ENCODE measurements around the gene IL4I1.
"Not testable (repeated sequence)": the region's sequence is repeated elsewhere in the genome, so short reads cannot be mapped to it uniquely, and the experiment has no call there.

The IL4I1 gene, protein sequence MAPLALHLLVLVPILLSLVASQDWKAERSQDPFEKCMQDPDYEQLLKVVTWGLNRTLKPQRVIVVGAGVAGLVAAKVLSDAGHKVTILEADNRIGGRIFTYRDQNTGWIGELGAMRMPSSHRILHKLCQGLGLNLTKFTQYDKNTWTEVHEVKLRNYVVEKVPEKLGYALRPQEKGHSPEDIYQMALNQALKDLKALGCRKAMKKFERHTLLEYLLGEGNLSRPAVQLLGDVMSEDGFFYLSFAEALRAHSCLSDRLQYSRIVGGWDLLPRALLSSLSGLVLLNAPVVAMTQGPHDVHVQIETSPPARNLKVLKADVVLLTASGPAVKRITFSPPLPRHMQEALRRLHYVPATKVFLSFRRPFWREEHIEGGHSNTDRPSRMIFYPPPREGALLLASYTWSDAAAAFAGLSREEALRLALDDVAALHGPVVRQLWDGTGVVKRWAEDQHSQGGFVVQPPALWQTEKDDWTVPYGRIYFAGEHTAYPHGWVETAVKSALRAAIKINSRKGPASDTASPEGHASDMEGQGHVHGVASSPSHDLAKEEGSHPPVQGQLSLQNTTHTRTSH

DNA sequence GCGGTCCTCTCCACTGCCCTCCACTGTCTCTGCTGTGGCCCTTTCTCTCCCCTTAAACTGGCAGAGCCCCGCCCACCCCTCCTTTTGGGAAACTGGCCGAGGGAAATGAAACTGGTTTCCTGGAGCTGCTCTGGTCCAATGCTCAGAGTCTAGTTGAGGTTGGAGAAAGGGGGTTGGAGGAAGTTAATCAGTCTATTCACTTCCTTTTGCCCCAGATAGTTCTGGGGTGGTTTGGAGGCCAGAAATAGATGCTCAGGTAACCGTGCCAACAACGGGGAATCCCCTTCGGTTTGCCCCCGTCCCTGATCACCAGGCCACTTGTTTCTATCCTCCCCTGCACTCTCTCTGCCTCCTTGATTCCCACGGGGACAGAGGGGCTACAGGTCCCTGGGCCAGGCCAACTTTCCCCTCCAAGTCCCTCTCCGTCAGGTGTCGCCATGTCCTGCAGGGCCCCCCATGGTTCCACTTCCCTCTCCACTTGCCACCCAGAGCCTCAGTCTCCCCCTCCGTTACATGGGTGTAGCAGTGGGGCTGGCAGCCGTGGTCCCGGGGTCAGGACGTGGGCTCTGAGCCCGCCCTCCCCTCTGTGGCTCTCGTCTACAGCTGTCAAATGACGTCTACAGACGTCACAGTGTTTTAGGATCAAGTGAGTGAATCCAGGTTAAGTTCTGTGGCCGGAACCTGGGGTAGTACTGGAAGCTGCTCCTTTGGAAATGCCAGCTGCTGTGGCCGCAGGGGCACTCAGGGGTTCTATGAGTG is at the start of gene IL4I1:
Gene IL4I1 (minus strand): TSS at position 25 of the 759 bp plus-strand sequence. CDS start 727 bp downstream, outside the sequence.
- H3K27me3 ChIP-seq (replicated peaks; ENCODE audit: control insufficient read depth, insufficient read depth, low read length) = no peaks in the 10 kb centered on the region
- DNase-seq (ENCODE audit: extremely low read depth, insufficient read length) = peak; percentile 86
- H3K36me3 ChIP-seq (ENCODE audit: control insufficient read depth, insufficient read depth, low read length) = peaks cover 9% of the 10 kb centered on the region
- peak within 1 kb of the TSS; percentile 80 for H3K4me3 ChIP-seq (replicated peaks; ENCODE audit: low read depth, low read length)
- TF ChIP-seq, protein P1, sequence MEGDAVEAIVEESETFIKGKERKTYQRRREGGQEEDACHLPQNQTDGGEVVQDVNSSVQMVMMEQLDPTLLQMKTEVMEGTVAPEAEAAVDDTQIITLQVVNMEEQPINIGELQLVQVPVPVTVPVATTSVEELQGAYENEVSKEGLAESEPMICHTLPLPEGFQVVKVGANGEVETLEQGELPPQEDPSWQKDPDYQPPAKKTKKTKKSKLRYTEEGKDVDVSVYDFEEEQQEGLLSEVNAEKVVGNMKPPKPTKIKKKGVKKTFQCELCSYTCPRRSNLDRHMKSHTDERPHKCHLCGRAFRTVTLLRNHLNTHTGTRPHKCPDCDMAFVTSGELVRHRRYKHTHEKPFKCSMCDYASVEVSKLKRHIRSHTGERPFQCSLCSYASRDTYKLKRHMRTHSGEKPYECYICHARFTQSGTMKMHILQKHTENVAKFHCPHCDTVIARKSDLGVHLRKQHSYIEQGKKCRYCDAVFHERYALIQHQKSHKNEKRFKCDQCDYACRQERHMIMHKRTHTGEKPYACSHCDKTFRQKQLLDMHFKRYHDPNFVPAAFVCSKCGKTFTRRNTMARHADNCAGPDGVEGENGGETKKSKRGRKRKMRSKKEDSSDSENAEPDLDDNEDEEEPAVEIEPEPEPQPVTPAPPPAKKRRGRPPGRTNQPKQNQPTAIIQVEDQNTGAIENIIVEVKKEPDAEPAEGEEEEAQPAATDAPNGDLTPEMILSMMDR (IDR thresholded peaks at IDR 0.05; ENCODE audit: insufficient read depth, low read length, poor library complexity, severe bottlenecking) = no peak

DNA sequence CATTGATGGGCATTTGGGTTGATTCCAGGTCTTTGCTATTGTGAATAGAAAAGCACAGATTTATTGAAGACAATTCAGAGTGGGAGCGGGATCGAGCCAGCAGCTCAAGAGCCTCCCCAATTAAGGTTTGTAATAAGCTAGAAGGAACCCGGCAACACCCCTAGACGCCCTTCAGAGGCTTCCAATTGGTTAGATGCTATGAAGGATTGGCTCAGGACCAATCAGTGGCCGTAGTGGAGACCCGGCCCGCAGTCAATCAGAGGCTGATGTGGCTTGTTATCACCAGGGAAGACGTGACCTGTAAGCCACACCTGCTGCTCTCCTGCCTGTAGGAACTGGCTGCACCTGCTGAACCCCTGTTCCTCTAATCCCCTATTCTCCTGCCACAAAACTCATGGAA is 49.7 kb upstream of the IL4I1 start:
- DNase-seq (ENCODE audit: extremely low read depth, insufficient read length) = no peak
- Histone ChIP-seq H3K27me3 (replicated peaks; ENCODE audit: control insufficient read depth, insufficient read depth, low read length) (no peaks in the 10 kb centered on the region), H3K4me3 (replicated peaks; ENCODE audit: low read depth, low read length) (no peak overlapping the region), H3K36me3 (ENCODE audit: control insufficient read depth, insufficient read depth, low read length) (no peaks in the 10 kb centered on the region)
- TF ChIP-seq, protein P1 (IDR thresholded peaks at IDR 0.05; ENCODE audit: insufficient read depth, low read length, poor library complexity, severe bottlenecking) = no peak

DNA sequence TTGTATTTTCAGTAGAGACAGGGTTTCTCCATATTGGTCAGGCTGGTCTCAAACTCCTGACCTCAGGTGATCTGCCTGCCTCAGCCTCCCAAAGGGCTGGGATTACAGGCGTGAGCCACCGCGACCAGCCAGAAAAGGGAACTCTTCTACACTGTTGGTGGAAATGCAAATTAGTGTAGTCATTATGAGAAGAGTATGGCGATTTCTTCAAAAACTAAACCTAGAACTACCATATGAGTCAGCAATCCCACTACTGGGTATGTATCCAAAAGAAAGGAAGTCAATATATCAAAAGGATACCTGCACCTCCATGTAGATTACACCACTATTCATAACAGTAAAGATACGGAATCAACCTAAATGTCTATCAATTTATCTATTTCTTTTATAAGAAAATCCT is 47.9 kb upstream of the IL4I1 start:
- H3K4me3 ChIP-seq (replicated peaks; ENCODE audit: low read depth, low read length) = not testable (repeated sequence)

DNA sequence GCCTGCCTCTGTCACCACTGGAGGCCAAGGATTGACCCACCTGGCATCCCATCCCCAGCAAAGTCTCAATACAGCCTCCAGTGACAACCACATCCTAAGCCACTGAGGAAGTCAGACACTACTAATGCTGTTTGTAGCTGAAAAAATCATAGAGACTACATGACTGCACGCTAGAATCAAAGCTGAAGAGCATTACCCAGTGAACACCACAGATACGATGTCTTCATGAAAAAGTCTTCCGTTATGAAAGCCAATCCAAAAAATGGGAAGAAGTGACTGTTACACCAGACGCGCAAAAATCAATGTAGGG is 43.8 kb upstream of the IL4I1 start:
- DNase-seq (ENCODE audit: extremely low read depth, insufficient read length) = no peak
- no peak overlapping the region for H3K4me3 ChIP-seq (replicated peaks; ENCODE audit: low read depth, low read length)
- TF ChIP-seq, protein P1 (IDR thresholded peaks at IDR 0.05; ENCODE audit: insufficient read depth, low read length, poor library complexity, severe bottlenecking) = no peak
- H3K27me3 ChIP-seq (replicated peaks; ENCODE audit: control insufficient read depth, insufficient read depth, low read length) = no peaks in the 10 kb centered on the region
- H3K36me3 ChIP-seq (ENCODE audit: control insufficient read depth, insufficient read depth, low read length) = no peaks in the 10 kb centered on the region

More for the DNA sequence above, 47.9 kb upstream of the IL4I1 start:
- not testable (repeated sequence) for H3K27me3 ChIP-seq (replicated peaks; ENCODE audit: control insufficient read depth, insufficient read depth, low read length); H3K36me3 ChIP-seq (ENCODE audit: control insufficient read depth, insufficient read depth, low read length); DNase-seq (ENCODE audit: extremely low read depth, insufficient read length)

DNA sequence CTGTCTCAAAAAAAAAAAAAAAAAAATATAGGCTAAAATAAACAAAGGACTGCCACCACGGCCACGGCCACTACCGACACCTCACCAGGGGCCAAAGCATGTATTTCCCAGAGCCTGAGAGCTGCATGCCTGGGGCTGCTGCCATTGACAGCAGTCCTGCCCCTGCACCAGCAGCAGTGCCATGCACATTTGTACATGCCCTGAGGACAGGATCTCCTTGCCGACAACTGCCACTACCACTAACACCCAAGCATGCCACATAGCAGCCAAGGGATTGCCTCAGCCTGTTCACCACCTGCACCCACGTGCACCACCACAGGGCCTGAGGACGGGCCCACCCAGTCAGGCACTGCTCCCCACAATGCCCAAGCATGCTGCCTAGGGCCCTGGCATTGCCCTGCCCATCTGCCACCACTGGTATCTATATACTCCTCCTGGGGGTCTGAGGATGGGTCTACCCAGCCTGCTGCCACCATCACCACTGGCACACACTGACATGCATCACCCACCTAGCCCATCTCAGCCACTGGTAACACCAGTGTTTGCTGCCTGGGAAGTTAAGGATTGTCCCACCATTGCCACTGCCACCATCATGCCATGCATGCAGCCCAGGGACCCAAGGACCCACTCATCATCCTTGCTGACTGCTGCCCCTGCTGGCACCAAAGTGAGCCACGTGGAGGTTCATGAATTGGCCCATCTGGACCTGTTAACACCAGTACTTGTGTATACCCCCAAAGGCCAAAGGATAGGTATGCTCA is 43.2 kb upstream of the IL4I1 start:
- no peak for DNase-seq (ENCODE audit: extremely low read depth, insufficient read length)
- H3K36me3 ChIP-seq (ENCODE audit: control insufficient read depth, insufficient read depth, low read length) = no peaks in the 10 kb centered on the region
- H3K27me3 ChIP-seq (replicated peaks; ENCODE audit: control insufficient read depth, insufficient read depth, low read length) = no peaks in the 10 kb centered on the region
- TF ChIP-seq, protein P1 (IDR thresholded peaks at IDR 0.05; ENCODE audit: insufficient read depth, low read length, poor library complexity, severe bottlenecking) = peak; percentile 33
- no peak overlapping the region for H3K4me3 ChIP-seq (replicated peaks; ENCODE audit: low read depth, low read length)

Measured in GM06990 (cell line).